ENCODE results near the gene EML1. TPM values are rescaled to one million over a fixed set of nuclear protein-coding genes. Genes with fewer than 3 reads are reported as not detected.

EML1 gene
- total RNA-seq, 1 experiment from 2014 or later = 12.0 TPM

DNA sequence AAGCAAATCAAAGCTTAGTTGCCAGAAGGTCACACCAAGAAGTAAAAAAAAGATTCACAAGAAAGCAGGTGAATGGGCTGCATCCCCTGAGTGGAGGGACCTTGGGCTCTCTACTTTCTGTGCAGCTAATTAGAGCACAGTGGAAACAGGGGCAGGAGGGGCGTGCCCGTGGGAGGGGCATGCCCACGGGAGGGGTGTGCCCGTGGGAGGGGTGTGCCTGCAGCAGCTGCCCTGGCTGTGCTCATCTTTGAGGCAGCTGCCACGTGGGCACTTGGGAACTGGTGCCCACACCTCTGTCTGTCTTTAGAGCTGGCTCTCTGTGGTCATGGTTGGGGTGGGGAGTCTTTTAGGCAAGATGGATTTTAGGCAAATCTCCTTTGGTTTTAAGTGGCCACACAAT, 60.0 kb downstream of the EML1 start:
- DNase-seq (no peak), ATAC-seq (peak; percentile 40; the same call in 1 of the 2 replicates)
- Histone ChIP-seq H3K27ac (ENCODE audit: low read length) (no peak overlapping the region), H3F3A (ENCODE audit: low read length, unreplicated experiment) (no peaks in the 10 kb centered on the region), H3K9me3 (ENCODE audit: low read length) (no peaks in the 10 kb centered on the region), H3K79me2 (ENCODE audit: low read length) (no peaks in the 10 kb centered on the region), H4K20me1 (ENCODE audit: low read length) (no peaks in the 10 kb centered on the region), H3K36me3 (ENCODE audit: low read depth, low read length) (no peaks in the 10 kb centered on the region), H3K4me1 (ENCODE audit: insufficient read depth, low read length) (0 out of 2 replicates have a peak, but pooled peaks cover 3% of the 10 kb centered on the region), H3K4me2 (ENCODE audit: low read length) (no peak overlapping the region), H3K4me3 (ENCODE audit: low read length) (no peak overlapping the region), H3K9ac (ENCODE audit: low read length) (no peak overlapping the region), H2AFZ (ENCODE audit: low read length) (no peak overlapping the region), H3K9me2 (replicated peaks; ENCODE audit: low read length) (no peaks in the 10 kb centered on the region), H3K27me3 (ENCODE audit: low read length) (no peaks in the 10 kb centered on the region)
- ChIA-PET CTCF (no interaction called here), POLR2A (ENCODE audit: unreplicated experiment) (no interaction called here)
- TF ChIP-seq, protein P1, sequence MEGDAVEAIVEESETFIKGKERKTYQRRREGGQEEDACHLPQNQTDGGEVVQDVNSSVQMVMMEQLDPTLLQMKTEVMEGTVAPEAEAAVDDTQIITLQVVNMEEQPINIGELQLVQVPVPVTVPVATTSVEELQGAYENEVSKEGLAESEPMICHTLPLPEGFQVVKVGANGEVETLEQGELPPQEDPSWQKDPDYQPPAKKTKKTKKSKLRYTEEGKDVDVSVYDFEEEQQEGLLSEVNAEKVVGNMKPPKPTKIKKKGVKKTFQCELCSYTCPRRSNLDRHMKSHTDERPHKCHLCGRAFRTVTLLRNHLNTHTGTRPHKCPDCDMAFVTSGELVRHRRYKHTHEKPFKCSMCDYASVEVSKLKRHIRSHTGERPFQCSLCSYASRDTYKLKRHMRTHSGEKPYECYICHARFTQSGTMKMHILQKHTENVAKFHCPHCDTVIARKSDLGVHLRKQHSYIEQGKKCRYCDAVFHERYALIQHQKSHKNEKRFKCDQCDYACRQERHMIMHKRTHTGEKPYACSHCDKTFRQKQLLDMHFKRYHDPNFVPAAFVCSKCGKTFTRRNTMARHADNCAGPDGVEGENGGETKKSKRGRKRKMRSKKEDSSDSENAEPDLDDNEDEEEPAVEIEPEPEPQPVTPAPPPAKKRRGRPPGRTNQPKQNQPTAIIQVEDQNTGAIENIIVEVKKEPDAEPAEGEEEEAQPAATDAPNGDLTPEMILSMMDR (conservative IDR thresholded peaks at IDR 0.05; ENCODE audit: low read depth, low read length) = no peak
- TF ChIP-seq EZH2phosphoT487 (IDR thresholded peaks at IDR 0.05; ENCODE audit: borderline replicate concordance, low read length) (no peak), EZH2 (IDR thresholded peaks at IDR 0.05; ENCODE audit: low read length, unreplicated experiment) (no peak)
- intact Hi-C loops (cut with micrococcal nuclease) = no loop called here
- BruUV-seq (replicated peaks) = no TSS peak

- no peak for DNase-seq
- CTCF ChIA-PET = no interaction called here
Measured at GRCh38 chr14:99854831-99855230, 61.6 kb downstream of the EML1 start.

DNA sequence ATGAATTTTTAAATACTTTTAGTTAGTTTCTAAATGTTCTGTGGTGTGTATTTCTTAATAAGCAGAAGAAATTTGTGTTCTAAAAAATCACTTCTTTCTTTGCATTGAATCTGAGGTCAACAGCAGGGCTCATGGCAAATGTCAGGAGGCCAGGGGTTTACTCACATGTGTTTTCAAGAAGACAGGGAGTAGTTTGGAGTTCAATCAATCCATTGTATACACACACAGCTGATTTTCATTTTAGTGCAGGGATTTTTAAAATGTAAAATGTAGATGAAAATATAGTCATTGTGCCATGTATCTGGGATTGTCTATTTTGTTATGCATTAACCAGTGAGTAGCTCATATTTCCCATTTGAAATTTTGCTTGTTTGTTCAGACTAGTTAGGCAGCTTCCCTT, 62.1 kb downstream of the EML1 start:
- Histone ChIP-seq H3K9ac (ENCODE audit: low read length) (no peak overlapping the region), H3K36me3 (ENCODE audit: low read depth, low read length) (no peaks in the 10 kb centered on the region), H3K9me2 (replicated peaks; ENCODE audit: low read length) (no peaks in the 10 kb centered on the region), H3K27ac (ENCODE audit: low read length) (no peak overlapping the region), H3K9me3 (ENCODE audit: low read length) (no peaks in the 10 kb centered on the region), H3K4me2 (ENCODE audit: low read length) (no peak overlapping the region), H2AFZ (ENCODE audit: low read length) (no peak overlapping the region), H4K20me1 (ENCODE audit: low read length) (no peaks in the 10 kb centered on the region), H3K27me3 (ENCODE audit: low read length) (no peaks in the 10 kb centered on the region), H3K4me1 (ENCODE audit: insufficient read depth, low read length) (0 out of 2 replicates have a peak, but pooled peaks cover 3% of the 10 kb centered on the region), H3K79me2 (ENCODE audit: low read length) (no peaks in the 10 kb centered on the region), H3F3A (ENCODE audit: low read length, unreplicated experiment) (no peaks in the 10 kb centered on the region), H3K4me3 (ENCODE audit: low read length) (no peak overlapping the region)
- BruUV-seq (replicated peaks) = no TSS peak
- intact Hi-C loops (cut with micrococcal nuclease) = no loop called here
- POLR2A ChIA-PET (ENCODE audit: unreplicated experiment) = no interaction called here
- TF ChIP-seq EZH2 (IDR thresholded peaks at IDR 0.05; ENCODE audit: low read length, unreplicated experiment) (no peak), EZH2phosphoT487 (IDR thresholded peaks at IDR 0.05; ENCODE audit: borderline replicate concordance, low read length) (no peak)
- TF ChIP-seq, protein P1 (conservative IDR thresholded peaks at IDR 0.05; ENCODE audit: low read depth, low read length) = no peak
- DNase-seq (no peak), ATAC-seq (no peak)
- CTCF ChIA-PET = no interaction called here

More at GRCh38 chr14:99854831-99855230, 61.6 kb downstream of the EML1 start:
- H3K79me2 ChIP-seq (ENCODE audit: low read length) = no peaks in the 10 kb centered on the region
- H3K4me1 ChIP-seq (ENCODE audit: insufficient read depth, low read length) = 0 out of 2 replicates have a peak, but pooled peaks cover 3% of the 10 kb centered on the region
- no peak overlapping the region for H3K4me2 ChIP-seq (ENCODE audit: low read length)
- H3K9me2 ChIP-seq (replicated peaks; ENCODE audit: low read length) = no peaks in the 10 kb centered on the region
- no TSS peak for BruUV-seq (replicated peaks)
- no peaks in the 10 kb centered on the region for H3F3A ChIP-seq (ENCODE audit: low read length, unreplicated experiment)
- H3K27ac ChIP-seq (ENCODE audit: low read length) = no peak overlapping the region
- no peak overlapping the region for H3K4me3 ChIP-seq (ENCODE audit: low read length)
- H3K27me3 ChIP-seq (ENCODE audit: low read length) = no peaks in the 10 kb centered on the region
- H3K9ac ChIP-seq (ENCODE audit: low read length) = no peak overlapping the region
- no peaks in the 10 kb centered on the region for H3K9me3 ChIP-seq (ENCODE audit: low read length)
- no peaks in the 10 kb centered on the region for H3K36me3 ChIP-seq (ENCODE audit: low read depth, low read length)
- TF ChIP-seq EZH2 (IDR thresholded peaks at IDR 0.05; ENCODE audit: low read length, unreplicated experiment) (no peak), EZH2phosphoT487 (IDR thresholded peaks at IDR 0.05; ENCODE audit: borderline replicate concordance, low read length) (no peak)
- TF ChIP-seq, protein P1 (conservative IDR thresholded peaks at IDR 0.05; ENCODE audit: low read depth, low read length) = no peak
- H4K20me1 ChIP-seq (ENCODE audit: low read length) = no peaks in the 10 kb centered on the region
- intact Hi-C loops (cut with micrococcal nuclease) = no loop called here
- POLR2A ChIA-PET (ENCODE audit: unreplicated experiment) = no interaction called here
- ATAC-seq = no peak
- no peak overlapping the region for H2AFZ ChIP-seq (ENCODE audit: low read length)

Data from PC-3 (cell line).